HCT116 (cell line): ENCODE data around the gene GDPD5. TPM values are rescaled to one million over a fixed set of nuclear protein-coding genes. Genes with fewer than 3 reads are reported as not detected.

Experiments used
- ATAC-seq: fragments of 200-7000 bp; cut with Tn5 transposase; 2 replicates; pipeline ENCODE4 v1.9.1; 2020; ENCODE audit warnings: mild to moderate bottlenecking, moderate library complexity
- BruUV-seq: library from RNA; stranded (reverse); fragments of 400-500 nt; replicated peaks from 2 replicates; lab custom pipeline; 2021; lab: Mats Ljungman, UMichigan
- CTCF ChIA-PET: fragments of 300-600 bp; sonication (Branson Sonifier 250); formaldehyde crosslinking; loops from one replicate; lab custom pipeline; 2021; ENCODE audit warnings: antibody characterized with exemption; lab: Charles Lee
- POLR2A ChIA-PET: fragments of 300-600, 350-600 bp; sonication (Branson Sonifier 250); formaldehyde crosslinking; loops from one replicate; lab custom pipeline; 2021; ENCODE audit warnings: antibody characterized with exemption; lab: Charles Lee
- RAD21 ChIA-PET, 2 experiments: fragments of 300-600 bp; sonication (Branson Sonifier 250); formaldehyde crosslinking; loops; one replicate each; lab custom pipeline; 2023; ENCODE audit warnings: low total read pairs in 2 of 2; ENCODE audit not compliant: uncharacterized antibody in 2 of 2, unreplicated experiment in 2 of 2, low non-redundant PET in 1 of 2; lab: Charles Lee
- DNase-seq: peaks from one replicate; pipeline ENCODE4 v3.0.0-alpha.2; 2010; ENCODE audit warnings: low read depth, low spot score
- H2AFZ ChIP-seq: fragments of 200-600 bp; shearing (Covaris generic), sonication (generic); 2 replicates; pipeline ENCODE4 v1.6.1; 2017; ENCODE audit warnings: low read depth, mixed run types, mixed read lengths, antibody characterized with exemption, low read length; ENCODE audit not compliant: poor library complexity, severe bottlenecking
- H3K27ac ChIP-seq: 2 replicates; pipeline ENCODE4 v1.5.1; 2012; ENCODE audit warnings: low read depth, low read length
- H3K27me3 ChIP-seq: fragments of 200-600 bp; sonication (generic); 2 replicates; pipeline ENCODE4 v1.6.1; 2016; ENCODE audit warnings: mixed run types, low read length, mixed read lengths; ENCODE audit not compliant: insufficient read depth
- H3K36me3 ChIP-seq, 2 experiments: fragments of 200-500 bp in 1 of 2; fragments of 200-600 bp in 1 of 2; sonication (Bioruptor generic) in 1 of 2; sonication (generic) in 1 of 2; 2 replicates each; pipeline versions ENCODE4 v1.5.1 to v1.6.1; 2014 to 2016; ENCODE audit warnings: low read length in 2 of 2, inconsistent platforms in 1 of 2, mixed read lengths in 1 of 2, mixed run types in 1 of 2; ENCODE audit not compliant: insufficient read depth in 2 of 2, control insufficient read depth in 1 of 2
- H3K4me1 ChIP-seq, 2 experiments: fragments of 200-600 bp in 1 of 2; sonication (generic) in 1 of 2; 2 replicates each; pipeline versions ENCODE4 v1.5.1 to v1.6.1; 2012 to 2017; ENCODE audit warnings: low read length in 2 of 2, inconsistent platforms in 1 of 2, mild to moderate bottlenecking in 1 of 2, mixed read lengths in 1 of 2, mixed run types in 1 of 2, moderate library complexity in 1 of 2; ENCODE audit not compliant: insufficient read depth in 2 of 2, control insufficient read depth in 1 of 2
- H3K4me2 ChIP-seq: fragments of 200-600 bp; sonication (generic); 2 replicates; pipeline ENCODE4 v1.6.1; 2017; ENCODE audit warnings: mixed run types, low read length, mixed read lengths
- H3K4me3 ChIP-seq, 2 experiments: fragments of 200-600 bp in 1 of 2; sonication (generic) in 1 of 2; replicated peaks in 1 of 2; 2 replicates each; pipeline ENCODE4 v1.5.1; 2011 to 2016; ENCODE audit warnings: low read length in 2 of 2, control low read depth in 1 of 2, low read depth in 1 of 2, mild to moderate bottlenecking in 1 of 2, mixed read lengths in 1 of 2, mixed run types in 1 of 2
- H3K79me2 ChIP-seq: fragments of 200-600 bp; sonication (generic); 2 replicates; pipeline ENCODE4 v1.6.1; 2017; ENCODE audit warnings: mild to moderate bottlenecking, mixed run types, low read length, moderate library complexity, mixed read lengths; ENCODE audit not compliant: insufficient read depth
- H3K9ac ChIP-seq: fragments of 200-600 bp; sonication (generic); 2 replicates; pipeline ENCODE4 v1.6.1; 2016; ENCODE audit warnings: low read length, mixed read lengths
- H3K9me2 ChIP-seq: fragments of 200-600 bp; sonication (generic), shearing (Covaris generic); 2 replicates; pipeline ENCODE4 v1.6.1; 2017; ENCODE audit warnings: mixed run types, mild to moderate bottlenecking, moderate library complexity; ENCODE audit not compliant: insufficient read depth
- H3K9me3 ChIP-seq, 2 experiments: fragments of 200-500 bp in 1 of 2; fragments of 200-600 bp in 1 of 2; sonication (Bioruptor generic) in 1 of 2; sonication (generic) in 1 of 2; 2 replicates each; pipeline ENCODE4 v1.6.1; 2014 to 2017; ENCODE audit warnings: low read length in 2 of 2, mixed read lengths in 2 of 2, inconsistent platforms in 1 of 2, low read depth in 1 of 2, mild to moderate bottlenecking in 1 of 2, mixed run types in 1 of 2, moderate library complexity in 1 of 2; ENCODE audit not compliant: control insufficient read depth in 1 of 2, insufficient read depth in 1 of 2
- H4K20me1 ChIP-seq: fragments of 200-600 bp; sonication (generic), shearing (Covaris generic); 2 replicates; pipeline ENCODE4 v1.6.1; 2017; ENCODE audit warnings: mixed run types, mild to moderate bottlenecking, moderate library complexity; ENCODE audit not compliant: insufficient read depth
- ATF3 ChIP-seq: IDR thresholded peaks from 2 replicates; pipeline ENCODE4 v1.6.1; 2012
- CBX3 ChIP-seq: IDR thresholded peaks from 2 replicates; pipeline ENCODE4 v1.6.1; 2012; ENCODE audit warnings: low read depth
- CTCF ChIP-seq, 3 experiments: fragments of 200-600 bp in 1 of 3; sonication (generic) in 1 of 3; IDR thresholded peaks in 2 of 3; conservative IDR thresholded peaks in 1 of 3; 2 replicates each; pipeline ENCODE4 v1.5.1; 2012 to 2017; ENCODE audit warnings: low read depth in 2 of 3, low read length in 2 of 3, antibody characterized with exemption in 1 of 3, borderline replicate concordance in 1 of 3, control low read depth in 1 of 3, mild to moderate bottlenecking in 1 of 3, mixed read lengths in 1 of 3, mixed run types in 1 of 3, moderate library complexity in 1 of 3; ENCODE audit not compliant: insufficient read depth in 1 of 3
- TCF7L2 ChIP-seq: IDR thresholded peaks from 2 replicates; pipeline ENCODE4 v1.7.0; 2011; ENCODE audit warnings: borderline replicate concordance, inconsistent platforms; ENCODE audit not compliant: insufficient read depth, insufficient read length; ENCODE audit errors: extremely low read depth
- ZFX ChIP-seq: fragments of 450-650 bp; IDR thresholded peaks from 2 replicates; pipeline ENCODE4 v1.6.1; 2017
- intact Hi-C: fragments of 100-400 bp; cut with micrococcal nuclease; formaldehyde crosslinking; loops from 2 replicates; pipeline ENCODE4 v1.10.0; 2022
- total RNA-seq: library from RNA; stranded (reverse); gene quantifications from one replicate; pipeline ENCODE4 v1.2.1, GENCODE V29; 2021; ENCODE audit not compliant: unreplicated experiment
- TF ChIP-seq, protein P1 (sequence below): IDR thresholded peaks from 2 replicates; pipeline ENCODE4 v1.6.1; 2012; ENCODE audit warnings: low read depth

Gene GDPD5
- total RNA-seq, 1 experiment from 2014 or later: 27.5 TPM

DNA sequence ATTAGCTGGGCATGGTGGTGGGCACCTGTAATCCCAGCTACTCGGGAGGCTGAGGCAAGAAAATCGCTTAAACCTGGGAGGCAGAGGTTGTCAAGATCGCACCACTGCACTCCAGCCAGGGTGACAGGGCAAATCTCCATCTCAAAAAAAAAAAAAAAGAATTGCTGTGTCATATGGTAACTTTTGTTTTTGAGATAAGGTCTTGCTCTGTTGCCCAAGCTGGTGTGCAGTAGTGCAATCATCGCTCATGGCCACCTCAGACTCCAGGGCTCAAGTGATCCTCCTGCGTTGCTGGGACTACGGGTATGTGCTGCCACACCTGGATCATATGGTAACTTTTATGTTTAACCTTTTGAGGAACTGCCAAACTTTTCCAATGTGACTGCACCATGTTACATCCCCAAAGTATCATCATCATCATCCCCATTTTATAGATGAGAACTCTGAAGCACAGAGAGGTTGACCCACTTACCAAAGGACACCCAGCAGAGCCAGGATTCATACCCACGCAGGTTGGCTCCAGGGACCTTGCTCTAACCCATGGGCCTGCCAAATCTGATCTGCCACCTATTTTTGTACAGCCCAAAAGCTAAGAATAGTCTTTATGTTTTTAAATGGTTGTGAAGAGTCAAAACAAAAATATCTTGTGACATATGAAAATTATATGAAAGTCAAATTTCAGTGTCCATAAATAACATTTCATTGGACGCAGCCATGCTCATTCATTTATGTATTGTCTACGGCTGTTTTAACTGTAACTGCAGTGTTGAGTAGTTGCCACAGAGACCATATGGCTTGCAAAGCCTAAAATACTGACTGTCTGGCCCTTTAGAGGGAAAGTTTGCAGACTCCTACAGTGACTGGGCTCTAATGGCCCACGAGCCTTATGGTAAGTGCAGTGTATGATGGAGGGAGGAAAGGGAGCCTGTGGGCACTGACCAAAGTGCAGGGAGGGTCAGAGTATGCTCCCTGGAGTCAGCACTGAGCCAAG lies 45.3 kb downstream of the GDPD5 start:
- intact Hi-C loops: no loop called here
- H3K27ac ChIP-seq: no peak overlapping the region
- no peaks in the 10 kb centered on the region for H3K9me2 ChIP-seq
- H3K9ac ChIP-seq: no peak overlapping the region
- no peaks in the 10 kb centered on the region for H3K36me3 ChIP-seq
- no peak overlapping the region for H3K4me2 ChIP-seq
- no peaks in the 10 kb centered on the region for H3K79me2 ChIP-seq
- TF ChIP-seq, protein P1, sequence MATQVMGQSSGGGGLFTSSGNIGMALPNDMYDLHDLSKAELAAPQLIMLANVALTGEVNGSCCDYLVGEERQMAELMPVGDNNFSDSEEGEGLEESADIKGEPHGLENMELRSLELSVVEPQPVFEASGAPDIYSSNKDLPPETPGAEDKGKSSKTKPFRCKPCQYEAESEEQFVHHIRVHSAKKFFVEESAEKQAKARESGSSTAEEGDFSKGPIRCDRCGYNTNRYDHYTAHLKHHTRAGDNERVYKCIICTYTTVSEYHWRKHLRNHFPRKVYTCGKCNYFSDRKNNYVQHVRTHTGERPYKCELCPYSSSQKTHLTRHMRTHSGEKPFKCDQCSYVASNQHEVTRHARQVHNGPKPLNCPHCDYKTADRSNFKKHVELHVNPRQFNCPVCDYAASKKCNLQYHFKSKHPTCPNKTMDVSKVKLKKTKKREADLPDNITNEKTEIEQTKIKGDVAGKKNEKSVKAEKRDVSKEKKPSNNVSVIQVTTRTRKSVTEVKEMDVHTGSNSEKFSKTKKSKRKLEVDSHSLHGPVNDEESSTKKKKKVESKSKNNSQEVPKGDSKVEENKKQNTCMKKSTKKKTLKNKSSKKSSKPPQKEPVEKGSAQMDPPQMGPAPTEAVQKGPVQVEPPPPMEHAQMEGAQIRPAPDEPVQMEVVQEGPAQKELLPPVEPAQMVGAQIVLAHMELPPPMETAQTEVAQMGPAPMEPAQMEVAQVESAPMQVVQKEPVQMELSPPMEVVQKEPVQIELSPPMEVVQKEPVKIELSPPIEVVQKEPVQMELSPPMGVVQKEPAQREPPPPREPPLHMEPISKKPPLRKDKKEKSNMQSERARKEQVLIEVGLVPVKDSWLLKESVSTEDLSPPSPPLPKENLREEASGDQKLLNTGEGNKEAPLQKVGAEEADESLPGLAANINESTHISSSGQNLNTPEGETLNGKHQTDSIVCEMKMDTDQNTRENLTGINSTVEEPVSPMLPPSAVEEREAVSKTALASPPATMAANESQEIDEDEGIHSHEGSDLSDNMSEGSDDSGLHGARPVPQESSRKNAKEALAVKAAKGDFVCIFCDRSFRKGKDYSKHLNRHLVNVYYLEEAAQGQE: no peak
- TF ChIP-seq ATF3 (no peak), CTCF (IDR thresholded peaks at IDR 0.05 in 2 of 3, conservative IDR thresholded peaks at IDR 0.05 in 1 of 3; ENCODE audit: borderline replicate concordance in 1 of 3, insufficient read depth in 1 of 3, low read depth in 2 of 3, low read length in 2 of 3) (no peak), TCF7L2 (no peak), CBX3 (no peak), ZFX (no peak)
- TF ChIP-seq, all 23 proteins: peak for 0
- no peak for DNase-seq
- Histone ChIP-seq H4K20me1 (no peaks in the 10 kb centered on the region), H2AFZ (no peak overlapping the region), H3K4me3 (no peak overlapping the region), H3K4me1 (peaks cover 0 to 12% of the 10 kb centered on the region in 2 experiments; a peak in 2 of 4 replicates), H3K9me3 (no peaks in the 10 kb centered on the region), H3K27me3 (no peaks in the 10 kb centered on the region)
- CTCF ChIA-PET: no interaction called here
- no peak for ATAC-seq
- BruUV-seq: no TSS peak
- POLR2A ChIA-PET: no interaction called here
- RAD21 ChIA-PET: no interaction called here
